H1 (cell line): Measurements from ENCODE around the gene CDYL2. TPM values are rescaled to one million over a fixed set of nuclear protein-coding genes. Genes with fewer than 3 reads are reported as not detected.

Experiments used
- CTCF ChIA-PET: fragments of 300-600 bp; sonication (Branson Sonifier 250); formaldehyde crosslinking; loops from one replicate; lab custom pipeline; 2021; ENCODE audit not compliant: partially characterized antibody; lab: Charles Lee
- POLR2A ChIA-PET: fragments of 300-600 bp; sonication (Branson Sonifier 250); formaldehyde crosslinking; loops from one replicate; lab custom pipeline; 2021; ENCODE audit warnings: inconsistent platforms; ENCODE audit not compliant: partially characterized antibody; lab: Charles Lee
- DNase-seq, 2 experiments: peaks; one replicate each; pipeline versions ENCODE4 v3.0.0 to v3.0.0-alpha.2; 2010 to 2022; ENCODE audit warnings: low spot score in 2 of 2, low read depth in 1 of 2, mixed read lengths in 1 of 2
- FAIRE-seq: peaks from 2 replicates; lab custom pipeline; 2011; peaks lifted over from hg19 to GRCh38; lab: Jason Lieb, UNC
- H2AFZ ChIP-seq: 2 replicates; pipeline ENCODE4 v1.8.1; 2012; ENCODE audit warnings: low read length, inconsistent platforms
- H2AK5ac ChIP-seq: 2 replicates; pipeline ENCODE4 v1.6.1; 2013; ENCODE audit warnings: low read depth, low read length
- H2BK120ac ChIP-seq: replicated peaks from 2 replicates; pipeline ENCODE3; 2013; ENCODE audit warnings: low read depth, low read length, inconsistent platforms
- H2BK12ac ChIP-seq: 2 replicates; pipeline ENCODE4 v1.6.1; 2013; ENCODE audit warnings: low read depth, low read length
- H2BK15ac ChIP-seq: 2 replicates; pipeline ENCODE4 v1.6.1; 2013; ENCODE audit warnings: low read length
- H2BK20ac ChIP-seq: 2 replicates; pipeline ENCODE4 v1.6.1; 2013; ENCODE audit warnings: low read length
- H2BK5ac ChIP-seq: 2 replicates; pipeline ENCODE4 v1.6.1; 2013; ENCODE audit warnings: low read depth, low read length
- H3K14ac ChIP-seq: 2 replicates; pipeline ENCODE4 v1.6.1; 2013; ENCODE audit warnings: inconsistent platforms; ENCODE audit not compliant: insufficient read length
- H3K18ac ChIP-seq: 2 replicates; pipeline ENCODE4 v1.6.1; 2013; ENCODE audit warnings: low read length; ENCODE audit errors: extremely low read depth
- H3K23ac ChIP-seq: 2 replicates; pipeline ENCODE4 v1.6.1; 2013; ENCODE audit warnings: inconsistent platforms; ENCODE audit not compliant: insufficient read length
- H3K23me2 ChIP-seq: 2 replicates; pipeline ENCODE4 v1.6.1; 2013; ENCODE audit warnings: low read depth, low read length
- H3K27ac ChIP-seq: 2 replicates; pipeline ENCODE4 v1.6.1; 2011; ENCODE audit warnings: low read depth, low read length, inconsistent platforms
- H3K27me3 ChIP-seq, 4 experiments: replicated peaks in 1 of 4; 1 replicate in 1 of 4; 2 replicates in 3 of 4; pipeline versions ENCODE4 v1.6.1 to v1.8.1; 2011 to 2013; ENCODE audit warnings: low read length in 3 of 4, mild to moderate bottlenecking in 3 of 4, inconsistent platforms in 2 of 4, mixed read lengths in 2 of 4, moderate library complexity in 1 of 4; ENCODE audit not compliant: control insufficient read depth in 3 of 4, insufficient read depth in 3 of 4; ENCODE audit errors: extremely low read depth in 1 of 4
- H3K36me3 ChIP-seq, 4 experiments: 2 replicates each; pipeline versions ENCODE4 v1.6.1 to v1.8.1; 2011 to 2013; ENCODE audit warnings: mild to moderate bottlenecking in 4 of 4, low read length in 3 of 4, moderate library complexity in 2 of 4, control low read depth in 1 of 4, inconsistent platforms in 1 of 4; ENCODE audit not compliant: insufficient read depth in 4 of 4, control insufficient read depth in 2 of 4
- H3K4ac ChIP-seq: replicated peaks from 2 replicates; pipeline ENCODE3; 2013; ENCODE audit warnings: low read length, low read depth, mixed read lengths, inconsistent platforms; ENCODE audit not compliant: insufficient read length
- H3K4me1 ChIP-seq, 4 experiments: replicated peaks in 1 of 4; 1 replicate in 1 of 4; 2 replicates in 3 of 4; pipeline versions ENCODE4 v1.6.1 to v1.8.1; 2011 to 2013; ENCODE audit warnings: low read length in 3 of 4, inconsistent platforms in 2 of 4, mixed read lengths in 1 of 4; ENCODE audit not compliant: insufficient read depth in 4 of 4, control insufficient read depth in 3 of 4
- H3K4me2 ChIP-seq, 2 experiments: 2 replicates each; pipeline versions ENCODE4 v1.6.1 to v1.8.1; 2011 to 2013; ENCODE audit warnings: low read depth in 2 of 2, low read length in 2 of 2, control low read depth in 1 of 2, inconsistent platforms in 1 of 2, mild to moderate bottlenecking in 1 of 2; ENCODE audit not compliant: insufficient read depth in 1 of 2
- H3K4me3 ChIP-seq, 4 experiments: fragments of 200-600, 300-600 bp in 1 of 4; sonication (generic), shearing (Covaris generic), sonication (Bioruptor Twin) in 1 of 4; 2 replicates each; pipeline versions ENCODE4 v1.5.1 to v1.8.1; 2011 to 2016; ENCODE audit warnings: low read length in 4 of 4, low read depth in 3 of 4, control low read depth in 2 of 4, inconsistent platforms in 2 of 4, mild to moderate bottlenecking in 2 of 4, mixed read lengths in 1 of 4, moderate library complexity in 1 of 4; ENCODE audit not compliant: insufficient read depth in 2 of 4; ENCODE audit errors: extremely low read depth in 1 of 4
- H3K56ac ChIP-seq: replicated peaks from 2 replicates; pipeline ENCODE3; 2013; ENCODE audit warnings: low read depth, mild to moderate bottlenecking, mixed read lengths, low read length, inconsistent platforms; ENCODE audit not compliant: insufficient read length
- H3K79me1 ChIP-seq: 2 replicates; pipeline ENCODE4 v1.6.1; 2013; ENCODE audit warnings: low read depth, low read length, control low read depth
- H3K79me2 ChIP-seq, 2 experiments: 2 replicates each; pipeline versions ENCODE4 v1.6.1 to v1.8.1; 2012 to 2013; ENCODE audit warnings: low read length in 2 of 2, mild to moderate bottlenecking in 2 of 2, inconsistent platforms in 1 of 2; ENCODE audit not compliant: insufficient read depth in 2 of 2, control insufficient read depth in 1 of 2
- H3K9ac ChIP-seq, 4 experiments: replicated peaks in 1 of 4; 1 replicate in 1 of 4; 2 replicates in 3 of 4; pipeline versions ENCODE4 v1.6.1 to v1.8.1; 2011 to 2013; ENCODE audit warnings: low read depth in 3 of 4, low read length in 3 of 4, control low read depth in 2 of 4, mild to moderate bottlenecking in 2 of 4, moderate library complexity in 2 of 4, inconsistent platforms in 1 of 4; ENCODE audit errors: extremely low read depth in 1 of 4
- H3K9me3 ChIP-seq, 2 experiments: 2 replicates each; pipeline versions ENCODE4 v1.6.1 to v1.8.1; 2012 to 2013; ENCODE audit warnings: mild to moderate bottlenecking in 2 of 2, moderate library complexity in 2 of 2, control low read depth in 1 of 2, inconsistent platforms in 1 of 2, low read depth in 1 of 2, low read length in 1 of 2, mixed read lengths in 1 of 2; ENCODE audit not compliant: insufficient read depth in 2 of 2
- H4K20me1 ChIP-seq, 2 experiments: replicated peaks in 1 of 2; 2 replicates each; pipeline versions ENCODE3 to v1.8.1; 2011 to 2013; ENCODE audit warnings: inconsistent platforms in 2 of 2, low read length in 2 of 2, mild to moderate bottlenecking in 1 of 2; ENCODE audit not compliant: insufficient read depth in 2 of 2, control insufficient read depth in 1 of 2
- H4K5ac ChIP-seq: 2 replicates; pipeline ENCODE4 v1.6.1; 2013; ENCODE audit warnings: low read length, low read depth, mixed read lengths, inconsistent platforms; ENCODE audit not compliant: insufficient read length
- H4K8ac ChIP-seq: 2 replicates; pipeline ENCODE4 v1.8.0; 2013; ENCODE audit warnings: mild to moderate bottlenecking, moderate library complexity, low read length, inconsistent platforms; ENCODE audit not compliant: insufficient read depth; ENCODE audit errors: extremely low read depth
- H4K91ac ChIP-seq: replicated peaks from 2 replicates; pipeline ENCODE3; 2013; ENCODE audit warnings: low read length, mixed read lengths, inconsistent platforms; ENCODE audit not compliant: insufficient read length
- JUN ChIP-seq: IDR thresholded peaks from 2 replicates; pipeline ENCODE4 v1.6.1; 2011; ENCODE audit warnings: low read depth, mild to moderate bottlenecking, improper control_type of control experiment, low read length
- WGBS, 2 experiments: shearing (Covaris generic) in 1 of 2; methylation state at CpG; one replicate each; pipeline versions ENCODE4 v1.1.6 to v1.1.7; 2013 to 2015; ENCODE audit warnings: low lambda C conversion rate in 2 of 2, mixed read lengths in 2 of 2, inconsistent platforms in 1 of 2, low coverage in 1 of 2, missing lambda C conversion rate in 1 of 2; ENCODE audit not compliant: insufficient replicate concordance in 2 of 2, insufficient coverage in 1 of 2, insufficient read length in 1 of 2; ENCODE audit errors: extremely low coverage in 1 of 2, missing lambda C conversion rate in 1 of 2; 5-methylcytosine and 5-hydroxymethylcytosine counted together
- polyA plus RNA-seq, 7 experiments: library from polyadenylated mRNA; depleted of rRNA in 3 of 7; stranded (reverse) in 5 of 7; unstranded in 2 of 7; fragments of >200 nt in 5 of 7; fragments of 200-250 nt in 2 of 7; gene quantifications; 1 replicate in 5 of 7; 2 replicates in 1 of 7; 4 replicates in 1 of 7; pipeline versions ENCODE4 v1.2.1 to v1.2.3, GENCODE V29; 2011 to 2013; ENCODE audit warnings: missing spikeins in 2 of 7, mixed read lengths in 2 of 7
- total RNA-seq: library from RNA; stranded (reverse); fragmentation: NEBNext Ultra II Directional; extraction: Animal tissue kit (Norgen Biotek cat#: 25700); gene quantifications from 2 replicates; pipeline ENCODE4 v1.2.1, GENCODE V29; 2021

CDYL2 gene
- total and polyA plus RNA-seq, 2 of the 8 experiments (the other 6 are each of a cell fraction or from before 2014, with no cell fraction given), result 0.33 to 5.3 TPM

- H3K23me2 ChIP-seq, result no peaks in the 10 kb centered on the region
- H3K56ac ChIP-seq, result no peak overlapping the region
- no peak overlapping the region for H4K5ac ChIP-seq
- no peak overlapping the region for H2BK5ac ChIP-seq
- no peak overlapping the region for H4K8ac ChIP-seq
- H3K4me2 ChIP-seq, result no peak overlapping the region
- no peak overlapping the region for H2BK15ac ChIP-seq
- no peaks in the 10 kb centered on the region for H3K36me3 ChIP-seq
- H3K18ac ChIP-seq, result no peak overlapping the region
- H3K4me1 ChIP-seq, result no peaks in the 10 kb centered on the region
- ChIA-PET CTCF (interaction anchor here (0.7 to 3.1 kb wide), 2 partner anchors 173 to 304 kb away, joined by 3 to 13 read pairs; no protein-coding TSS in a partner anchor), POLR2A (no interaction called here)
- no peak overlapping the region for H3K9ac ChIP-seq
- no peaks in the 10 kb centered on the region for H3K27me3 ChIP-seq
- no peak overlapping the region for H4K91ac ChIP-seq
- no peaks in the 10 kb centered on the region for H3K79me2 ChIP-seq
- H3K23ac ChIP-seq, result no peak overlapping the region
- H3K4ac ChIP-seq, result no peak overlapping the region
- H2AFZ ChIP-seq, result no peak overlapping the region
- no peak for TF ChIP-seq JUN
- no peaks in the 10 kb centered on the region for H3K79me1 ChIP-seq
- H2AK5ac ChIP-seq, result no peak overlapping the region
- H3K9me3 ChIP-seq, result peaks cover 6 to 22% of the 10 kb centered on the region in 2 experiments; a peak in 2 of 4 replicates
- H2BK20ac ChIP-seq, result no peak overlapping the region
- no peak overlapping the region for H2BK12ac ChIP-seq
- 80% methylated on average over 1 of the region's 1 CpG; no CpG with 5 or more reads in 1 of the 2 experiments for WGBS, 2 experiments
- FAIRE-seq (no peak), DNase-seq (no peak)
- no peaks in the 10 kb centered on the region for H4K20me1 ChIP-seq
- H2BK120ac ChIP-seq, result no peak overlapping the region
- H3K27ac ChIP-seq, result no peak overlapping the region
- no peak overlapping the region for H3K14ac ChIP-seq
- no peak overlapping the region for H3K4me3 ChIP-seq
These were observed 26.6 kb upstream of the CDYL2 start for GRCh38 chr16:80831039-80831438.
